ENCODE data around the gene RBM28.
"Not testable (repeated sequence)": the region's sequence is repeated elsewhere in the genome, so short reads cannot be mapped to it uniquely, and the experiment has no call there.

RBM28 gene

GRCh38 chr7:128307061-128307460 lies 36.6 kb downstream of the RBM28 start:
- no peak overlapping the region for H3K4me3 ChIP-seq (ENCODE audit: low read depth, low read length)
- TF ChIP-seq CTCF (IDR thresholded peaks at IDR 0.05; ENCODE audit: low read depth, low read length) = no peak

GRCh38 chr7:128304212-128304611 lies 39.5 kb downstream of the RBM28 start:
- no peak for TF ChIP-seq CTCF (IDR thresholded peaks at IDR 0.05; ENCODE audit: low read depth, low read length)
- no peak overlapping the region for H3K4me3 ChIP-seq (ENCODE audit: low read depth, low read length)

- no peak overlapping the region for H3K4me3 ChIP-seq (ENCODE audit: low read depth, low read length)
These were observed 40.1 kb downstream of the RBM28 start for GRCh38 chr7:128303643-128304042.

GRCh38 chr7:128303133-128303532 lies 40.6 kb downstream of the RBM28 start:
- TF ChIP-seq CTCF (IDR thresholded peaks at IDR 0.05; ENCODE audit: low read depth, low read length) = no peak
- no peak overlapping the region for H3K4me3 ChIP-seq (ENCODE audit: low read depth, low read length)

More at GRCh38 chr7:128303643-128304042, 40.1 kb downstream of the RBM28 start:
- TF ChIP-seq CTCF (IDR thresholded peaks at IDR 0.05; ENCODE audit: low read depth, low read length) = no peak

- H3K4me3 ChIP-seq (ENCODE audit: low read depth, low read length) = no peak overlapping the region
- no peak for TF ChIP-seq CTCF (IDR thresholded peaks at IDR 0.05; ENCODE audit: low read depth, low read length)
These were observed 41.6 kb downstream of the RBM28 start for GRCh38 chr7:128302139-128302538.

- no peak overlapping the region for H3K4me3 ChIP-seq (ENCODE audit: low read depth, low read length)
- no peak for TF ChIP-seq CTCF (IDR thresholded peaks at IDR 0.05; ENCODE audit: low read depth, low read length)
These were observed 44.5 kb downstream of the RBM28 start for GRCh38 chr7:128299109-128299607.

- not testable (repeated sequence) for H3K4me3 ChIP-seq (ENCODE audit: low read depth, low read length)
These were observed 45.7 kb downstream of the RBM28 start for GRCh38 chr7:128298004-128298403.

GRCh38 chr7:128287556-128287955 lies 56.2 kb downstream of the RBM28 start:
- TF ChIP-seq CTCF (IDR thresholded peaks at IDR 0.05; ENCODE audit: low read depth, low read length) = no peak
- H3K4me3 ChIP-seq (ENCODE audit: low read depth, low read length) = no peak overlapping the region

Data from WI38 (cell line).